GM19035 (cell line): ENCODE measurements around the gene MTFP1.
"Not testable (repeated sequence)": the region's sequence is repeated elsewhere in the genome, so short reads cannot be mapped to it uniquely, and the experiment has no call there.

Source experiments
- ATAC-seq: cut with Tn5 transposase; IDR thresholded peaks from one replicate; pipeline ENCODE4 v1.9.1; 2021; ENCODE audit not compliant: unreplicated experiment

The MTFP1 gene

DNA sequence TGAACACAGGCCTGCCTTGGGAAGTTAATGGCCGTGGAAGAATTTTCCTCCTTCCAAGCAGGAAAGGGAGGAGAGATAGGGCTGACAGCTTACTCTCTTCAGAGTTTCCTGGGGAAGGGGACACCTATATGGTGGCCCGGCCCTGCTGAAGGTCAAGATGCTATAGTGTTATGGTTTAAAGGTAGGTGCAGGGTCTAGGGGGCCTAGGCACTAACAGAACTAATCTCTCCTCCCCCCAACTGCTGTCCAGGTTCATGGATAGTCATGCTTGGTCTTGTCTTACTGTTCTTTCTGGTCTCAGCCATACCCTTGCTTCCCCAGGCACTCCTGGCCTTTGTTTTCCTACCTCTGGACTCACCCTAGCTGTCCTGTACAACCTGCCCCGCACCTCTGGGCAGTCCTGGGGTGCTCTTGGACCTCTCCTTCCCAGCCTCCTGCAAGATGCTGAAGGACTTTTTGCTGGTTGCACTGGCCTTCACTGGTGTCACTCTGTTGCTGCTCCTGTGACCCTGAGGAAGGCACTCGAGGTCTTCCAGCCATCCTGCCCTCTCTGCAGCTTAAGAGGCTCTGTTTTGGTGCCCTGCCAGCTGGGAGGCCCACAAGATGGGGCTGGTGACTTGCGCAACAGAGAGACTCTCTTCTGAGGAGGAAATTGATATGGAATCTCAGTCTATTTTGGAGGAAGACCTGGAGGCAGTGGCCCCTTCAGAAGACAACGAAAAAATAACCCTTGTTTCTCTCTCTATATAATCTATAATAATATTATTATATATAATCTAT, 28.4 kb downstream of the MTFP1 start:
- no peak for ATAC-seq

- ATAC-seq, result no peak
Measured at GRCh38 chr22:30455075-30455840, 29.7 kb downstream of the MTFP1 start.

- no peak for ATAC-seq
Measured at GRCh38 chr22:30457981-30458380, 32.4 kb downstream of the MTFP1 start.

DNA sequence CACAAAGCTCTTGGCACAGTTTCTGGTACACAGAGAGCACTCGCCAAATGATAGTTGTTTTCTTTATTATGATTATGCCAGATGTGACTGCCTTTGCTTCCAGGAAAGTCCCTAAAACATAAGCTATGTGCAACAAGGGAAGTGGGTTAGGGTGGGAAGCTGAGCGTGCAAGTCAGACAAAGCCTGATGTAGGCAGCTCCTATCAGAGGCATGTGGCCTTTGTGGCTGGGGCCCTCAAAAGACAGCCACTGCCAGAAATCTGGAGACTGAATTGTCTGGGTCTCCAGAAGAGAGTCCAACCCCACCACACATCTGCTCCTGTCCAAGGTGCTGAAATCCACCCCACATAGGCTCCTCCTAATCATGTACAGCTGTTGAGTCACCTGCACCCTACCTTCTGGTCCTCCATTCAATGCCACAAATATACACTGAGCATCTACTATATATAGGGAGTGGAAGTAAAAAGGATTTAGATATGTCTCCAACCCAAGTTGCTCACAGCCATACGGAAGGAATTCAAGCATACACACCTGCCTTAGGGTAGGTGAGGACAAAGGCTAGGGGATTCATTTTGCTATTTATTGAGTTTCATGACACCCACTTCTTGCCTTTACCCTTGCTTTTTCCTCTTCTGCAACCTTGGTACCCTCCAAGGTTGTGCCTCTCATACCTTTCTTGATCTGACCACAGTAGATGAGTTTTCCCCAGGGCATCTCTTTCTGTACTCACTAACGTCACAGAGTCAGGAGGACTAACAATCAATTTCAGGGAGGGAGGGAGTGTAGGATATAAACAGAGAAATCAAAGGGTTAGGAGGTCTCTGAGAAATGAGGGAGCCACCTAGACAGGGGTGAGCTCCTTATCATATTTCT, 33.8 kb downstream of the MTFP1 start:
- ATAC-seq, result no peak

DNA sequence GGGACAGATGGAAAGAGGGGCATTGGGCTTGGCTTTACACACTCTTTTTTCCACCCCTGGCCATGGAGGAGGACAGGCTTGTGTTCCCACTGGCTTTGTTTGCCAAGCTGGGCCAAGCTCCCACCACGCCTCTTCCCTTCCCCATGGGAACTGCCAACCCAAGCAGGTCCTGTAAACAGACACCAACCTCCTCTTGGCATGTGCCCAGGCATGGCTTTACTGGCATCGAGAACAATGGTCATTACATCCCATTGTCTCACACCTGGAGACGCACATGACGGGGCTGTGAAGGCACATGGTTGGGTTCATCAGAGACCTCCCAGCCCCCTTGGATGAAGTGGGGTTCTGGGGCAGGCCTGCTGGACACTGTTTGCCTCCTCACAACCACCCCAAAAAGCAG, 34.6 kb downstream of the MTFP1 start:
- no peak for ATAC-seq

- ATAC-seq, result not testable (repeated sequence)
Measured at GRCh38 chr22:30460555-30460954, 35.0 kb downstream of the MTFP1 start.

GRCh38 chr22:30469165-30469564, 43.6 kb downstream of the MTFP1 start:
- ATAC-seq, result no peak

DNA sequence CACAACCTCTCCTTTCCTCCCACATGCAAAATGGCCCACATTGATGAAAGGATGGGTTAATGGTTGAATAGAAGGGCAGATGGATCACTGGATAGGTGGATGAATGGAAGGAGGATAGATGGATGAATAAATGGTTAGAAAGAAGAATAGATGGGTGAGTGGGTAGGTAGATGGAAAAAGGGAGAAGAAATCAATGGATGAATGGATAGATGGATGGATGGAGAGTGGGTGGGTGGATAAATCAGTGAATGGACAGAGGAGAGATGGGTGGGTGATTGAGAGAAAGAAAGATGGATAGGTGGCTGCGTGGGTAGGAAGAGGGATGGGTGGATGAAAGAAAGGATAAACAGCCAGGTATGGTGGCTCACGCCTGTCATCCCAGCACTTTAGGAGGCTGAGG, 45.1 kb downstream of the MTFP1 start:
- no peak for ATAC-seq

DNA sequence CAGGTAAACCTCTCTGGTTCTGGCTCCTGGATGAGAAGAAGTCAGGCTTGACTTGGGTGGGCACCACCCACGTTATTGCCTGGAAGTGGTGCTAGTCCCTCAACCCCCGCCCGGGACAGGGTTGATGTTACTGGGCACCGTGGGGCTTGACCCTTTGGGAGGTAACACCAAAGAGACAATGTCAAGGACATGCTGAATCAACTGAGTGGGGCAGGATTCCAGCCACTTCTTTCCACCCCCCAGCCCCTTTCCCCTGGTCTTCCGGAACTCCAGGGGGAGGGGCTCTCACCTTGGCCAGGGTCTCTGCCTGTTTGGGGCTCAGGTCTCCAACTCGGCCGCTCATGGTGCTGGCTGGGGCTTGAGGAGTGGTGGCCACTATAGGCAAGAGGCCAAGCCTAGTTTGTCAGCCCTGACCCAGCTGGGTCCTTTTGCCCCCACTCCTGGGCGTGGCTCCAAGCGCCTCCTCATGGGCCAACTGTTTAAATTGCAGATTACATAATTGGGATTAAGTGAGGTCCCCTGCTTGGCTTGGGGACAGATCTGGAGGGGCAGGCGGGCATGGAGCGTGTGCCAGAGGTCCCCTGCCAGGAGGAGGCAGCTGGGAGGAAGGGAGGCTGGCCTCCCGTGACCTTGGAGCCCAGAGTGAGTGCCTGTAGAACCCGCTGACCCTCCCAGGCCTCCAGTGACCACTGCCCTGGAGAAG, 46.2 kb downstream of the MTFP1 start, which contains the start of gene SEC14L3:
Gene SEC14L3, minus strand, starts transcription at position 402 of the 703 bp plus-strand sequence. Its CDS starts 59 bp downstream, at position 343.
- ATAC-seq, result no peak

DNA sequence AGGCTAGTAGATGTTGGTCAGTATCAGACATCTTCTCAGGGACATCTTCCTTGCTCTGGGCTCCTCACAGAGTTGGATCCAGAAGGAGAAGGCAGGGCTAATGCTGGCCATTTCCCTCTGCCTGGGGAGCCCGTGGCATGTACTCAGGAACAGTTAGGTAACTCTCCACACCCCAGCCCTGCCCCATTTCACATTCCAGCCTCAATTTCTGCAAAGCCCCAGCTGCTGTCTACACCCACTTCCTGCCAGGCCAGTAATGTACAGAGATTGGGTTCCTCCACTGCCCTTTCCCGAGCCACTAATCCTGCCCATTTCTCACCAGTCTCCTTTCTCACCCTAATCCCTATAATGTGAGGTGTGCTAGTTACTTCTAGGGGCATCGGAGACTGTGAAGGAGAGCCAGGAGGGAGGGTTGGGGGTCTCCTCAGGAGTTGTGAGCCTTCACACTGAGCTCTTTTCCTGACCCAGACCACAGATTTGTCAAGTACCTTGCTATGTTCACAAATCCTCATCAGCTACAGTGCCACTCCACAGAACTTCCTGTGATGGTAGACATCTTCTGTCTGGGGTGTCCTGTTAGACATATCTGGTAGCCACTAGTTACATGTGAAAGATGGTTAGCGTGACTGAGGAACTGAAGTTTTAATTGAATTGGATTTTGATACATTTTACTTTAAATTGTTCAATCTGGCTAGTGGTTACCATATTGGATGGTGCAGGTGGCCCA, 47.6 kb downstream of the MTFP1 start:
- no peak for ATAC-seq

GRCh38 chr22:30474121-30474520, 48.6 kb downstream of the MTFP1 start:
- ATAC-seq, result no peak

DNA sequence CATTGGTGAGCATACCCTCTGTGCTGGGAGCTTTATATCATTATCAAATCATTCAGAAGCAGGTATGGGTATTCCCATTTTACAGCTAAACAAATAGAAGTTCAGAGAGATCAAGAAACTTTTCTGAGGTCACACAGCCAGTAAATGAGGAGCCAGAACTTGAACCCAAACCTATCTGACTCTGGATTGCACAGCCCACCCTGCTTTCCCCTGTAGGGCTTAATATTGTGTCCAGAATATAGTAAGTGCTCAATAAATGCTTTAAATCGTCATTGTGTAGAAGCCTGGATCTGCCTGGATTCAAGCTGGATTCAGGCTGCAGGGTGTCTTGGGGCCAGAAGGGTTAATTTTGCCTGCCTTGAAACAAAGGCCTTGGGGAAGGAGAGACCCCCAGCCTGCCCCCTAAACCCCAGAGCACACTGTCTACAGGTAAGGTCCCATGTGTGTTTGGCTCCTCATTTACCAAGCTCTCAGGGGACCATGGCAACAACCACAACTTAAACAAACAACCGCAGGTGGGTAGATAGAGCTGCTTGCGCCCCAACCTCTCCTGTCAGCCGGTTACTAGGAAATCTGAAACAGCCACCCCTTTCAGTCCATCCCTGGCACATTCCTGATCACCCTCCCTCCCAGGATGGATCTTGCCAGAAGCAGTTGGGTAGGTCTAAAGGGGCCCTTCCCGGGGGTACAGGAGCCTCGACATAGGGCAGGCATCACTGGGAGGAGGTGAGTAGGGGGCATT, 49.3 kb downstream of the MTFP1 start:
- no peak for ATAC-seq
